ENCODE data around the gene REX1BD. TPM values are rescaled to one million over a fixed set of nuclear protein-coding genes. Genes with fewer than 3 reads are reported as not detected.

The REX1BD gene
- total and polyA plus RNA-seq, 2 of the 8 experiments (the other 6 are each of a cell fraction or from before 2014, with no cell fraction given) = 56.8 to 62.7 TPM

DNA sequence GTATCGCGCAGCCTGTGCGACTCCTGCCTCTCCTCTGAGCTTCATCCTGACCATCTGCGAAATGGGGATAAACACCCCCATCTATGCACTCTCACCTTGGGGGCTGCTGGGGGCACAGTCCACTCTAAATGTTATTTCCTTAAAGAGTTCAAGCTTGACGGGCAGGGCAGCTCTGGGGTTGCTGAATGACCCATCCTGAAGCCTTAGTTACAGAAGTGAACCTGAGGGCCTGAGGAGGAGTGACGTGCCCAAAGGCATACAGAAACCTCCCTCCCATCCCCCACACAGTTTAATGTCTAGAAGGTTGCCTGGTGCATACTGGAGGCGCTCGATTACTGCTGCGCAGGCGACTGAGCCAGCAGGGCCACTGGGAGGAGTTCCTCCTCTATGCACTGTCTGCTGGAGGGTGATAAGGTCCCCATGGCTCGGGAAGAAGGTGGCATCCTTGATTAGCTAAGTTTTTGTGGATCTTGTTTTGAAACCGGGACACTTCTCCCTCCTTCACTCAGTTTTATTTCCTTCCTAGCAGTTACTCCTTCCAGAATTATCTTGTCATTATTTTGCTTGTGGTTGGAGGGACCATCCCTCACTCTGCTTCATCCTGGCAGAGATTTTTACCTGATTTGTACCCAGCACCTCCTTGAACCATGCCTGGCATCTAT, 44.7 kb upstream of the REX1BD start (continued):
- TF ChIP-seq SUZ12 (IDR thresholded peaks at IDR 0.05; ENCODE audit: low read length) (no peak), ATF2 (IDR thresholded peaks at IDR 0.05; ENCODE audit: low read length) (no peak), TAF1 (IDR thresholded peaks at IDR 0.05; ENCODE audit: low read depth, low read length) (peak; percentile 27; the same call in 1 of the 2 replicates), JUN (IDR thresholded peaks at IDR 0.05; ENCODE audit: low read depth, low read length) (no peak), SP1 (IDR thresholded peaks at IDR 0.05; ENCODE audit: low read depth, low read length) (peak; percentile 56; the same call in 1 of the 2 replicates), RAD21 (IDR thresholded peaks at IDR 0.05 in 1 of 2, conservative IDR thresholded peaks at IDR 0.05 in 1 of 2; ENCODE audit: low read depth in 2 of 2, low read length in 2 of 2) (peak; percentile 21 to 26; a peak in 2 of 4 replicates), HDAC2 (IDR thresholded peaks at IDR 0.05; ENCODE audit: borderline replicate concordance in 1 of 2, low read depth in 2 of 2, low read length in 2 of 2) (no peak), EP300 (IDR thresholded peaks at IDR 0.05; ENCODE audit: borderline replicate concordance in 1 of 2, low read depth in 2 of 2, low read length in 2 of 2) (no peak), GTF2F1 (IDR thresholded peaks at IDR 0.05; ENCODE audit: borderline replicate concordance, low read depth, low read length) (no peak), BCL11A (IDR thresholded peaks at IDR 0.05; ENCODE audit: low read depth in 2 of 2, low read length in 2 of 2) (no peak), CREB1 (IDR thresholded peaks at IDR 0.05) (peak; percentile 28; the same call in 1 of the 2 replicates)
